ENCODE results near the gene PRR7. TPM values are rescaled to one million over a fixed set of nuclear protein-coding genes. Genes with fewer than 3 reads are reported as not detected.

PRR7 gene
- polyA plus RNA-seq, 1 of the 3 experiments (the other 2 are of a cell fraction), result 17.1 TPM

- H3K9me2 ChIP-seq, result no peaks in the 10 kb centered on the region
- H3K27me3 ChIP-seq (ENCODE audit: insufficient read depth), result no peaks in the 10 kb centered on the region
- H3F3A ChIP-seq (replicated peaks; ENCODE audit: insufficient read depth), result peaks cover 25% of the 10 kb centered on the region
- no peak overlapping the region for H3K27ac ChIP-seq (ENCODE audit: low read depth in 2 of 2, low read length in 1 of 2)
- peaks cover 31 to 33% of the 10 kb centered on the region in 2 experiments; a peak in 3 of 4 replicates for H3K4me1 ChIP-seq (ENCODE audit: control insufficient read depth in 1 of 2, insufficient read depth in 2 of 2, low read depth in 1 of 2, low read length in 1 of 2)
- peaks cover 47 to 65% of the 10 kb centered on the region in 2 experiments for H3K36me3 ChIP-seq (replicated peaks in 1 of 2; ENCODE audit: control insufficient read depth in 1 of 2, insufficient read depth in 2 of 2, low read length in 1 of 2)
- CTCF ChIA-PET, result interaction anchor here (0.7 to 1.7 kb wide), 4 partner anchors 9 to 63 kb away, joined by 3 to 9 read pairs (median 6); no protein-coding TSS in a partner anchor
- DNase-seq, result no peak
- no peak overlapping the region for H3K4me3 ChIP-seq (ENCODE audit: low read depth in 2 of 2, low read length in 1 of 2)
- no peak overlapping the region for H3K9ac ChIP-seq
- H4K20me1 ChIP-seq (ENCODE audit: insufficient read depth), result peaks cover 55% of the 10 kb centered on the region
- TF ChIP-seq MXI1 (IDR thresholded peaks at IDR 0.05; ENCODE audit: low read depth, low read length), result no peak
- TF ChIP-seq TEAD4 (IDR thresholded peaks at IDR 0.05; ENCODE audit: borderline replicate concordance, insufficient read depth), result no peak
- no peak for TF ChIP-seq EP300 (IDR thresholded peaks at IDR 0.05; ENCODE audit: borderline replicate concordance in 1 of 2, low read depth in 1 of 2, low read length in 1 of 2)
- TF ChIP-seq PBX3 (IDR thresholded peaks at IDR 0.05), result no peak
- TF ChIP-seq RXRA (IDR thresholded peaks at IDR 0.05; ENCODE audit: borderline replicate concordance, low read depth), result no peak
- POLR2A ChIA-PET, result interaction anchor here (0.7 kb wide), 1 partner anchor 13 kb away, joined by 3 read pairs; no protein-coding TSS in a partner anchor
- WGBS (ENCODE audit: low lambda C conversion rate), result 99% methylated on average over 24 of the region's 25 CpGs
- H3K9me3 ChIP-seq, result no peaks in the 10 kb centered on the region
- peaks cover 61% of the 10 kb centered on the region for H3K79me2 ChIP-seq (ENCODE audit: insufficient read depth)
- H2AFZ ChIP-seq (ENCODE audit: low read depth), result no peak overlapping the region
- H3K4me2 ChIP-seq, result no peak overlapping the region
Observed at GRCh38 chr5:177466861-177467260, 20.2 kb downstream of the PRR7 start.

GRCh38 chr5:177467436-177467835 is 20.8 kb downstream of the PRR7 start:
- H3K9me3 ChIP-seq, result no peaks in the 10 kb centered on the region
- H2AFZ ChIP-seq (ENCODE audit: low read depth), result no peak overlapping the region
- H4K20me1 ChIP-seq (ENCODE audit: insufficient read depth), result peaks cover 60% of the 10 kb centered on the region
- no peak overlapping the region for H3K9ac ChIP-seq
- no peak overlapping the region for H3K27ac ChIP-seq (ENCODE audit: low read depth in 2 of 2, low read length in 1 of 2)
- H3K4me3 ChIP-seq (ENCODE audit: low read depth in 2 of 2, low read length in 1 of 2), result no peak overlapping the region
- H3K4me1 ChIP-seq (ENCODE audit: control insufficient read depth in 1 of 2, insufficient read depth in 2 of 2, low read depth in 1 of 2, low read length in 1 of 2), result peaks cover 35 to 36% of the 10 kb centered on the region in 2 experiments; a peak in 3 of 4 replicates
- H3K79me2 ChIP-seq (ENCODE audit: insufficient read depth), result peaks cover 67% of the 10 kb centered on the region
- no peak for DNase-seq
- peaks cover 22% of the 10 kb centered on the region for H3F3A ChIP-seq (replicated peaks; ENCODE audit: insufficient read depth)
- no peaks in the 10 kb centered on the region for H3K27me3 ChIP-seq (ENCODE audit: insufficient read depth)
- ChIA-PET CTCF (interaction anchor here (0.7 to 20.3 kb wide), 3 partner anchors 11 to 63 kb away, joined by 3 to 215 read pairs (median 201); partner anchors contain the start of gene PDLIM7), POLR2A (no interaction called here)
- TF ChIP-seq TAF1 (IDR thresholded peaks at IDR 0.05; ENCODE audit: borderline replicate concordance, low read depth, low read length) (no peak), USF1 (IDR thresholded peaks at IDR 0.05; ENCODE audit: borderline replicate concordance, low read depth) (no peak), SIN3A (IDR thresholded peaks at IDR 0.05; ENCODE audit: borderline replicate concordance, low read depth, low read length) (no peak), MAX (IDR thresholded peaks at IDR 0.05; ENCODE audit: low read depth) (no peak), RXRA (IDR thresholded peaks at IDR 0.05; ENCODE audit: borderline replicate concordance, low read depth) (no peak), REST (IDR thresholded peaks at IDR 0.05; ENCODE audit: low read depth, low read length) (no peak), CTCF (IDR thresholded peaks at IDR 0.05) (no peak), RFX5 (IDR thresholded peaks at IDR 0.05; ENCODE audit: low read length) (no peak), USF2 (IDR thresholded peaks at IDR 0.05; ENCODE audit: borderline replicate concordance, low read depth, low read length) (no peak), MXI1 (IDR thresholded peaks at IDR 0.05; ENCODE audit: low read depth, low read length) (no peak), MEF2A (IDR thresholded peaks at IDR 0.05; ENCODE audit: borderline replicate concordance, low read depth) (no peak), RAD21 (IDR thresholded peaks at IDR 0.05; ENCODE audit: low read length) (no peak), CHD2 (IDR thresholded peaks at IDR 0.05; ENCODE audit: low read length, partially characterized antibody) (no peak), YY1 (IDR thresholded peaks at IDR 0.05; ENCODE audit: low read depth) (no peak), POLR2AphosphoS5 (IDR thresholded peaks at IDR 0.05; ENCODE audit: low read depth, low read length) (no peak), NFIC (IDR thresholded peaks at IDR 0.05; ENCODE audit: borderline replicate concordance) (no peak)
- WGBS (ENCODE audit: low lambda C conversion rate), result 95% methylated on average over 30 of the region's 31 CpGs
- H3K4me2 ChIP-seq, result no peak overlapping the region
- peaks cover 44 to 62% of the 10 kb centered on the region in 2 experiments for H3K36me3 ChIP-seq (replicated peaks in 1 of 2; ENCODE audit: control insufficient read depth in 1 of 2, insufficient read depth in 2 of 2, low read length in 1 of 2)
- H3K9me2 ChIP-seq, result no peaks in the 10 kb centered on the region

All from SK-N-SH (cell line).